ENCODE measurements around the gene SDK1.

SDK1 gene

GRCh38 chr7:4188651-4189050 lies 887.6 kb downstream of the SDK1 start:
- no peak for DNase-seq

- peak; percentile 26 for DNase-seq
These were observed 888.1 kb downstream of the SDK1 start for GRCh38 chr7:4189131-4189570.

- DNase-seq, result peak; percentile 4
These were observed 889.2 kb downstream of the SDK1 start for GRCh38 chr7:4190010-4190981.

GRCh38 chr7:4191046-4191445 lies 890.0 kb downstream of the SDK1 start:
- no peak for DNase-seq

- DNase-seq, result no peak
These were observed 890.5 kb downstream of the SDK1 start for GRCh38 chr7:4191525-4191924.

GRCh38 chr7:4195660-4196059 lies 894.6 kb downstream of the SDK1 start:
- no peak for DNase-seq

GRCh38 chr7:4196121-4196819 lies 895.2 kb downstream of the SDK1 start:
- no peak for DNase-seq

- DNase-seq, result no peak
These were observed 897.2 kb downstream of the SDK1 start for GRCh38 chr7:4198301-4198700.

GRCh38 chr7:4200546-4201094 lies 899.6 kb downstream of the SDK1 start:
- no peak for DNase-seq

GRCh38 chr7:4201566-4201965 lies 900.5 kb downstream of the SDK1 start:
- no peak for DNase-seq

- DNase-seq, result no peak
These were observed 901.2 kb downstream of the SDK1 start for GRCh38 chr7:4202154-4202736.

GRCh38 chr7:4202954-4203353 lies 901.9 kb downstream of the SDK1 start:
- DNase-seq, result no peak

GRCh38 chr7:4203626-4204512 lies 902.8 kb downstream of the SDK1 start:
- DNase-seq, result no peak

- no peak for DNase-seq
These were observed 903.6 kb downstream of the SDK1 start for GRCh38 chr7:4204513-4205165.

GRCh38 chr7:4205828-4206227 lies 904.8 kb downstream of the SDK1 start:
- no peak for DNase-seq

- DNase-seq, result no peak
These were observed 906.0 kb downstream of the SDK1 start for GRCh38 chr7:4207011-4207410.

GRCh38 chr7:4208086-4208485 lies 907.0 kb downstream of the SDK1 start:
- no peak for DNase-seq

GRCh38 chr7:4208586-4208985 lies 907.5 kb downstream of the SDK1 start:
- no peak for DNase-seq

- DNase-seq, result no peak
These were observed 908.1 kb downstream of the SDK1 start for GRCh38 chr7:4209126-4209525.

- DNase-seq, result no peak
These were observed 908.9 kb downstream of the SDK1 start for GRCh38 chr7:4209966-4210365.

GRCh38 chr7:4210821-4211220 lies 909.8 kb downstream of the SDK1 start:
- DNase-seq, result no peak
